ENCODE measurements around the gene TOMM34.

- TF ChIP-seq POLR2AphosphoS5 (IDR thresholded peaks at IDR 0.05; ENCODE audit: low read depth, low read length): no peak
- no peak for TF ChIP-seq POLR2A (IDR thresholded peaks at IDR 0.05; ENCODE audit: low read depth, low read length)
Observed at GRCh38 chr20:44961870-44962267, 1.7 kb upstream of the TOMM34 start.

Measured in GM12892 (cell line).